HFFc6 (cell line): ENCODE measurements around the gene SLC22A12. TPM values are rescaled to one million over a fixed set of nuclear protein-coding genes. Genes with fewer than 3 reads are reported as not detected.

ENCODE experiments used
- DNase-seq: peaks from one replicate; pipeline ENCODE4 v3.0.0-alpha.2; 2018
- H3K27ac Mint-ChIP-seq: 2 replicates; pipeline ENCODE4 v1.8.0; 2020; ENCODE audit warnings: mild to moderate bottlenecking, mixed read lengths
- H3K27me3 Mint-ChIP-seq: 2 replicates; pipeline ENCODE4 v1.8.0; 2021; ENCODE audit warnings: mild to moderate bottlenecking, moderate library complexity, mixed read lengths; ENCODE audit not compliant: insufficient read depth
- H3K36me3 Mint-ChIP-seq: 2 replicates; pipeline ENCODE4 v1.8.0; 2021; ENCODE audit warnings: low read depth, mixed read lengths
- H3K4me1 Mint-ChIP-seq: 2 replicates; pipeline ENCODE4 v1.8.0; 2020; ENCODE audit warnings: low read depth, mixed read lengths
- H3K4me3 Mint-ChIP-seq: 2 replicates; pipeline ENCODE4 v1.8.0; 2020; ENCODE audit warnings: mild to moderate bottlenecking, moderate library complexity, mixed read lengths
- H3K9me3 Mint-ChIP-seq: 2 replicates; pipeline ENCODE4 v1.8.0; 2020; ENCODE audit warnings: mild to moderate bottlenecking, mixed read lengths
- CTCF ChIP-seq: fragments of 200-600 bp; sonication (generic); IDR thresholded peaks from 2 replicates; pipeline ENCODE4 v1.5.0; 2021; ENCODE audit warnings: antibody characterized with exemption, mild to moderate bottlenecking
- total RNA-seq, 6 experiments: library from RNA; stranded (reverse); fragmentation: NEBNext Ultra II Directional; extraction: Animal tissue kit (Norgen Biotek cat#: 25700); gene quantifications; 2 replicates in 1 of 6; 3 replicates in 5 of 6; pipeline ENCODE4 v1.2.3, GENCODE V29; 2021

Gene SLC22A12
- total RNA-seq, 6 experiments from 2014 or later = not detected

GRCh38 chr11:64568584-64569140 lies 22.4 kb upstream of the SLC22A12 start:
- TF ChIP-seq CTCF = no peak
- Mint-ChIP-seq H3K4me3 (no peak overlapping the region), H3K9me3 (no peaks in the 10 kb centered on the region), H3K27me3 (peaks cover 29% of the 10 kb centered on the region), H3K27ac (no peak overlapping the region), H3K4me1 (peaks cover 5% of the 10 kb centered on the region; the same call in 1 of the 2 replicates), H3K36me3 (no peaks in the 10 kb centered on the region)
- DNase-seq = no peak

GRCh38 chr11:64569300-64569970 lies 21.6 kb upstream of the SLC22A12 start:
- no peaks in the 10 kb centered on the region for H3K9me3 Mint-ChIP-seq
- peaks cover 5% of the 10 kb centered on the region; the same call in 1 of the 2 replicates for H3K4me1 Mint-ChIP-seq
- no peaks in the 10 kb centered on the region for H3K36me3 Mint-ChIP-seq
- H3K27ac Mint-ChIP-seq = no peak overlapping the region
- H3K4me3 Mint-ChIP-seq = no peak overlapping the region
- no peak for TF ChIP-seq CTCF
- no peak for DNase-seq
- peaks cover 25% of the 10 kb centered on the region for H3K27me3 Mint-ChIP-seq

- no peak for TF ChIP-seq CTCF
- Mint-ChIP-seq H3K27me3 (peaks cover 20% of the 10 kb centered on the region), H3K27ac (no peak overlapping the region), H3K4me3 (no peak overlapping the region), H3K36me3 (no peaks in the 10 kb centered on the region), H3K9me3 (no peaks in the 10 kb centered on the region), H3K4me1 (peaks cover 5% of the 10 kb centered on the region; the same call in 1 of the 2 replicates)
- no peak for DNase-seq
Measured at GRCh38 chr11:64570341-64570740, 20.7 kb upstream of the SLC22A12 start.

- Mint-ChIP-seq H3K4me1 (peaks cover 5% of the 10 kb centered on the region; the same call in 1 of the 2 replicates), H3K27ac (no peak overlapping the region), H3K27me3 (peaks cover 20% of the 10 kb centered on the region), H3K4me3 (no peak overlapping the region), H3K9me3 (no peaks in the 10 kb centered on the region), H3K36me3 (no peaks in the 10 kb centered on the region)
- DNase-seq = no peak
- TF ChIP-seq CTCF = no peak
Measured at GRCh38 chr11:64571050-64571409, 20.0 kb upstream of the SLC22A12 start.

GRCh38 chr11:64571410-64572091 lies 19.5 kb upstream of the SLC22A12 start:
- no peak overlapping the region for H3K27ac Mint-ChIP-seq
- TF ChIP-seq CTCF = no peak
- H3K9me3 Mint-ChIP-seq = no peaks in the 10 kb centered on the region
- H3K36me3 Mint-ChIP-seq = no peaks in the 10 kb centered on the region
- H3K27me3 Mint-ChIP-seq = peaks cover 21% of the 10 kb centered on the region
- no peak overlapping the region for H3K4me3 Mint-ChIP-seq
- DNase-seq = no peak
- peaks cover 3% of the 10 kb centered on the region; the same call in 1 of the 2 replicates for H3K4me1 Mint-ChIP-seq
